Stimulated activated CD8-positive, alpha-beta memory T cell treated with anti-CD3 and anti-CD28 coated beads, Interleukin-7, amount 100 ng/mL, for 24 hours (primary cell): Measurements from ENCODE around the gene NHSL2.

Experiments
- DNase-seq: peaks from one replicate; pipeline ENCODE4 v3.0.0-alpha.2; 2020; ENCODE audit warnings: low read depth

Gene NHSL2

GRCh38 chrX:72182924-72183323 is 272.3 kb downstream of the NHSL2 start:
- DNase-seq = no peak

DNA sequence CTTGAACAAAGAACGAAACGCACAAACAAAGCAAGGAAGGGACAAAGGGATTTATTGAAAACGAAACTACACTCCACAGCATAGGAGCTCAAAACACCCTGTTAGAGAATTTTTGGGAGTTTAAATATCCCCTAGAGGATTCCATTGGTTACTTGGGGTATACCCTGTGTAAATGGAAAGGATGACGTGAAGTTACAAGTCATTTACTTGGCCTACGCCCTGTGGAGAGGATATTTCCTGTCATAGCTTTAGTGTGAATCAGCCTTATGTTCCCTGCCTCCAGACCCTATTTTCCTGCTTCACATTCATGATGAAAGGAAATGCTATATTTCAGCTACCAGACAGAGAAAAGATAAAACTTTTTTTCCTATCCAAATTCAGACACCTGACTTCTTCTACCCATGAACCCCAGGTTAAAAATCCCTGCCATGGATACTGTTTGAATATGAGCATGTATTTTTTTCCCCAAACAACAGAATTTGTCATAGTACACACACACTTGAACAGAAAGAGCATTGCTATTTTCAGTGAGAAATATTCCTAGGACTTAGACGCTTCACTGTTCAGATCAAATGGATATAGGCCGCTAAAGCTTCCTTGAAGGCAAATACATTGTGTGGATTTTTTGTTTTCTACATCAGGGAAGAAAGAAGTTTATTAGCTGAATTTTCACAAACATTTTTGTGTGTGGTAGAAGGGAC is 291.3 kb downstream of the NHSL2 start:
- no peak for DNase-seq
